HTR-8/SVneo (cell line): ENCODE results near the gene WSCD1.
A peak's percentile ranks its signal among the peaks of the same experiment; 100 is the strongest.

Experiments
- DNase-seq: peaks from one replicate; pipeline ENCODE4 v3.0.0; 2011; ENCODE audit warnings: low spot score, mixed read lengths; ENCODE audit not compliant: insufficient read length
- FAIRE-seq: peaks from 2 replicates; lab custom pipeline; 2011; peaks lifted over from hg19 to GRCh38; lab: Jason Lieb, UNC

The WSCD1 gene

DNA sequence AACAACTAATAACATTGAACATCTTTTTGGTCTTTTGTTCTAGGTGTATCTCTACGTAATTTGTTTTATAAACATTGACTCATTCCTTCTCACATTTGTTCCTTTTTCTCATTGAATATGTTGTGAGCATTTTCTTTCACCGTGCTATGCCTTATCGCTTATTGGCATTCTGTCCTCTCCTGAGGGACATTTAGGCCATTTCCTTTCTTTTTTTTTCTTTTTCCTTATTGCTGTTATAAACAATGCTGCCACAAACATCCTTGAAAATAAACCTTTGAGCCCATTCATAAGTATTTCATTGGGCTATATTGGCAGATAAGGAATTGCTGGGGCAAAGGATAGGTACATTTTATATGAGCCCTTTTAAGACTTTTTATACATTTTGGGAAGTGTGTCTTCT is 32.4 kb downstream of the WSCD1 start:
- FAIRE-seq (no peak), DNase-seq (no peak)

DNA sequence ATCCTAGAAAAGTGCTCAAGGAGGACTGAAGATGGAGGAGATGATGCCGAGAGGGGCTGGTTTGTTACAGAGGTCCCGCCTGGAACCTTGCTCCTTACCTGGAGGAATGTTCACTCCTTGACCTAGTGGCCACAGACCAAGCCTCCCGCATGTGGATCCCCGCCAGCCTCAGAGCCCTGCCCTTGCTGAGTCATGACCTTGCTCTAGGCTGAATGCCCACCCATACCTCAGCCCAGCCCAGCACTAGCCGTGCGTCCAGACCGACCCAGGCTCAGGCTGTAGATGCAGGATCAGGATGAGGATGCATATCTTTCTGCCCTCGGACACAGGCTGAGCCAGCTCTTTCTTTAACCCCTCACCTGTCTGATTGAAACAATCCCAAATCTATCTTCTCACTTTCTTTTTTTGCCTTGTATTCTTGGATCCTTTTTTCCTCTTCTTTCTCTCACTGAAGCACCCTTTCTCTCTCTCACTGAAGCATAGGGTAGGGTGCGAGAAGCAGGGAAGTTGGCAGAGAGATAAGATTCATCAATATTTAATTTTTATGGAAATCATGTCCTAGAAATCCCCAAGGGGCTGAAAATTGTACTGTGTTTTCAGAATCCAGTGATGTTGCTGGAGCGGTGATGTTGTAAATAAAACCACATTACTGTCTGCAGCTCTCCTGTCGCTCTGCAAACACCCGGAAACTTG is 34.9 kb downstream of the WSCD1 start:
- no peak for FAIRE-seq
- DNase-seq, result no peak

DNA sequence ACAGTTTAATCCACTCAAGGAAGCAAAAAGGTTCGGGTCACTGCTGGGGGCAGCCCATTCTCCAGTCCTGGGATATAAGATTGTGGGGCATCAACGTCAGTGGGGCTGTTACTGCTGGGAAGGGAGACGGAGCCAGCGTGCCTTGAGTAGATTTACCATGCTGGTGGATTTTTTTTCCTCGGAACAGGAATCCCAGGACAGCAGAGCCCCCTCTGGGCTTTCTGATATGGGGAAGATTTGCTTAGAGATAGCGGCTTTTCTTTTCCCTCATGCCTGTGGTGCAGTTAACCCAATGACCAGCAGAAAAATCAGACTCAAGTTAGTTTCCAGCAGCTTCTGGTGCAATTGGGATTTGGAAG is 35.4 kb downstream of the WSCD1 start:
- FAIRE-seq (no peak), DNase-seq (no peak)

DNA sequence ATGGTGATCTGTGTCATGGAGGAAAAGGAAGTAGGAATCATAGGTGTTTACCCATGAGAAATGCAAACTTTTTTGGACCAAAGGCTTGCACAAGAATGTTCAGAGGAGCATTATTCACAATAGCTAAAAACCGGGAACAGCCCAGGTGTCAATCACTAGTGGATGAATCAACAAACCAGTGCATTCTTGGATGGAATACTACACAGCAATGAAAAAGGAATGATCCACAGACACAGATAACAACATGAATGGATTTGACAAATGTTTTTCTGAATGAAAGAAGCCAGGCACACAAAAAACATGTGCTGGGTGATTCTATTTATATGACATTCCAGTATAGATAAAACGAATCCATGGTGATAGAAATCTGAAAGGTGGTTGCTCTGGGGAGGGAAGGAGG is 36.0 kb downstream of the WSCD1 start:
- FAIRE-seq (no peak), DNase-seq (no peak)

DNA sequence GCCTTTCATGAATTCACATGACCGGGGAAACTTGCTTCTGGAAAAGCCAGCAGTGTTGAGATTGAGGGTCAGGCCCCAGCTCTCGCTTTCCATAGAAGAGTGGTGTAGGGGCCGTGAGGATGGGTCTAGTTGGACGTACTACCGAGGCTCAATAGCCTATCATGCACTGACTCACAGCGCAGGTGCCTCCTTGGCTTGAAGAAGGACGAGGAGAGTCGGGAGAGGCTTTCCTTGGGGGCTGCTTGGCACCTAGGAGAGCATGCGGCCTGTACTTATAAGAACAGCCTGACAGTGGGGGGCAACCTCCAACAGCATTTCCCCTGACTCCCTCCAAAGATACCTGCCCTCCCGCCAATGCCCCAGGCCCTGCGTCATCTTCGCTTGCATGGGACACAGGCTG is 37.6 kb downstream of the WSCD1 start:
- no peak for FAIRE-seq

DNA sequence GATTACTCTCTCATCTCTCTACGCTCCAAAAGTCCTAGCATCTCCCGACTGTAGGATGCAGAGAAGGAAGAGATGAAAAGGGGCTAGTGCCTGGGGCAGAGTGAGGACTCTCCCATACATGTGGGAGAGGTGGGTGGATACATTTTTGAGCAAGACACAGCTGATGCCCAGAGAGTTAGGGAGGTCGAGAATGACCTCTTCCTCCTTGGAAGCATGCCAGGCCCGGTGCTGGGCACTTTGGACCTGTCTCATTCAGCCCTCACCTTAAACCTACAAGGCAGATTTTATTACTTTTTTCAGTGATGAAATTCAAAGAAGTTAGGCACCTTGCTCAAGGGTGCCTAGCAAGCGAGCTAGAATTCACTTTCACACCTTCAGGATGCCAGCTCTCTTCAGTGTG is 38.2 kb downstream of the WSCD1 start:
- FAIRE-seq (no peak), DNase-seq (no peak)

More for the DNA sequence above, 37.6 kb downstream of the WSCD1 start:
- DNase-seq, result no peak

DNA sequence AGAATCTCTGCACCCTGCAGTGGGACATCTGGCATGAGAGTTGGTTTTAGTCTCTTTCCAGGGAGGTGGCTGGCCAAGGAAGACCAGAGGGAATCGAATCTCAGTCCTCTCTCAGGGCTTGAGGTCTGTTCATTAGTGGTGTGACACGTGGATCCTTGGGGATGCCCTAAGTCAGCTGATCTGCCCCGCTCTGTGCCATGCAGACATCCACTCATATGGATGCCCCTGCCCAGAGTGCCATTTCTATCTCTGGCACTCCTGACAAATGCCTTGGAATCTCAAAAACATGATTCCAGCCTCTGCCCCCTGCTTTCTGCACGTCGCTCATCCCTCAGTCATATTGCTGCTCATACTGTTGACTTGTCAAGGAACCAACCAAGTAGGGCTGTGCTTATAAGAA is 38.8 kb downstream of the WSCD1 start:
- no peak for FAIRE-seq
- DNase-seq, result no peak

DNA sequence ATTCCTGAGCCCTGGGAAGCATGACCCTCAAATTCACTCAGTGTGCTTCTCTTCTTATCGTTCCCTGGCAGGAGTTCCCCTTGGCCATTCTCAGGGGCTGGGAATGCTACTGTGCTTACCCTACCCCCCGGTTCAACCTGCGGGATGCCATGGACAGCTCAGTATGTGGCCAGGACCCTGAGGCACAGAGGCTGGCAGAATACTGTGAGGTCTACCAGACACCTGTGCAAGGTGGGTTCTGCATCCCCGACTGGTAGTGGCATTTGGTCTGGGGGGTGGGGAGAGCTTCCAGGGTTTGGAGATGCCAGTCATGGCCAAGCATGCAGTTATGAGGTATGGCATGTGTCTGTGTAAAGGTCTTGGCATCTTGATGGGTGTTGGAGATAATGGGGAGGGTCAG is 39.4 kb downstream of the WSCD1 start:
- DNase-seq (no peak), FAIRE-seq (no peak)

DNA sequence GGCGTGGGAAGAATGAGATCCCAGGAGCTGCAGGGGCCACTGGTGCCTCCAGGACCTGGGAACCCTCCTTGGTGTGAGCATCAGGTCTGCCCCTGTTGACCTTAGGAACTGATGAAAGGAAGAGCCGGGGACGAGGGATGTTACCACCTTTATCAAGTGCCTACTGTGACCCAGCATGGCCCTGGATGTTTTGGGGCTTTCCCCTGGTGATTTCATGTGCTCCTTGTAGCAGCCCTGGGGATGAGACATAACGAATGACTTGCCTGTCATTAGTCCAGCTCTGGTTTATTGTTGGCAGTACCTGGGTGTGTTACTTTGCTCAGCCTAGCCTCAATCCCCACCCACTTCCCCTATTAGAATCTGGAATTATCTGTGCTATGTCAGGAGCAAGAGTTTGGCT is 39.9 kb downstream of the WSCD1 start:
- no peak for DNase-seq
- FAIRE-seq, result no peak

DNA sequence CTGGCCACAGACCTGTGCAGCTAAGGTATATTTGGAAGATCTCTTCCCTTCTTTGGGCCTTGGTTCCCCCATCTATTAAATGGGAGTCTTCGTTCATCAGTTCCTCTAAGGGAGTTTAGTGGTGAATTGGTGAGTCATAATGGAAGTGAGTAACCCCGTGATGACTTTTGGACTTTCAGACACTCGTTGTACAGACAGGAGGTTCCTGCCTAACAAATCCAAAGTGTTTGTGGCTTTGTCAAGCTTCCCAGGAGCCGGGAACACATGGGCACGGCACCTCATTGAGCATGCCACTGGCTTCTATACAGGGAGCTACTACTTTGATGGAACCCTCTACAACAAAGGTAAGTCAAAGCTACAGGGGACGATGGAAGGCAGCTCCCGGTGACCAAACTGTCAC is 40.4 kb downstream of the WSCD1 start:
- no peak for FAIRE-seq
- DNase-seq, result no peak

DNA sequence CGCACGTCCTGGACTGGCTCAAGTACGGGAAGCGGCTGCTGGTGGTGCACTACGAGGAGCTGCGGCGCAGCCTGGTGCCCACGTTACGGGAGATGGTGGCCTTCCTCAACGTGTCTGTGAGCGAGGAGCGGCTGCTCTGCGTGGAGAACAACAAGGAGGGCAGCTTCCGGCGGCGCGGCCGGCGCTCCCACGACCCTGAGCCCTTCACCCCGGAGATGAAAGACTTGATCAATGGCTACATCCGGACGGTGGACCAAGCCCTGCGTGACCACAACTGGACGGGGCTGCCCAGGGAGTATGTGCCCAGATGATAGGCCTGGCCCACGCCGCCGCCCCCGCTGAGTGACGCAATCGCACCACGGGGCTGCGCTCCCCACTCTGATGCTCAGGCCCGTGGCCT is 50.2 kb downstream of the WSCD1 start:
- no peak for FAIRE-seq
- DNase-seq, result no peak

DNA sequence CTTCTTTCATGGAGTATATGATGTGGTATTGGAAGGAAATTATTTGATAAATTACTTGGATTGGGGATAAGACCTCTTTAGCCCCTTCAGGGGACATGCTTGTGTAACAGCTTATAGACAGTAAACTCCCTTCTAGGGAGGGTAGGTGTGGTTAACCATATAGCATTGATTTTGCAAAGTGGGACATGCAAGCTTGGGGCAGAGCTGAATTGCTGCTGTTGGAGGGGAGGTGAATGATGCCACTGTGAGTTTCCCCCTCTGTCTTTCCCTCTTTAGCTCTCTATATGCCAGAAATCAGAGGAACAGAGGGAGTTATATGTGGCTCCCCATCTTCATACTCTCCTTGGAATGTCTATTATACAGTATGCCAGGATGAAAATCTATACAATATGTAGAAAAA is 54.7 kb downstream of the WSCD1 start:
- DNase-seq, result no peak
- FAIRE-seq, result no peak

DNA sequence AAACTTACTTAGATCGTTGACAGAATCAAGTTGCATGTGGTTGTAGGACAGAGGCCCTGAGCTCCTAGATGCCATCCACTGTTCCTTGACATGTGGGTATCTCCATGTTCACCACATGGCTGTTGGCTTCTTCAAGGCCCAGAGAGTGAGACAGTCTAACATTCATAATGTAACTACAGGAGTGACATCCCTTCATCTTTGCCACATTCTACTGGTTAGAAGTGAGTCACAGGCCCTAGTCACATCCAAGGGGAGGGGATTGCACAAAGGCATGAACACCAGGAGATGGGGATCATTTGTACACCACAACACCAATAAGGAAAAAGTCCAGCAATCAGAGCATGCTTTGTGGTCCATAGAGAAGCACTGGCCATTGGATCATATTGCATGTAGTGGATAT is 56.6 kb downstream of the WSCD1 start:
- FAIRE-seq (no peak), DNase-seq (no peak)

DNA sequence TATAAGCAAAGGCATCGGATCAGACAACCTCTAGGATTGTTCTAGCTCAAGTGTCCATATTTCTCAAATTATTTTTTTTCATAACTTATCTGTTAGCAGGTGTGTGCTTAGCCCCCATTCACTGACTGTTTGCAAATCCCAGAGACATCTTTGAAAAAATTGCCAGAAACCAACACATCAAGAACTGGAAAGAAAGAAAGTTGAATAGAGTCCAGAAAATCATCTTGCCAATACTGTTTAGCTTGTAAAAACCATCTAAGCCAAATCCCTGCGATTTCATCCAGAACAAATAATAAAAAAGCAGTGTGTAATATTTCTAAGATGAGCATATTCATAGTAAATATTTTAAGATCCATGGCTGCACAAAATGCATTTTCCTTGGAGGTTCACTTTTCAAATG is 64.5 kb downstream of the WSCD1 start:
- FAIRE-seq, result no peak

DNA sequence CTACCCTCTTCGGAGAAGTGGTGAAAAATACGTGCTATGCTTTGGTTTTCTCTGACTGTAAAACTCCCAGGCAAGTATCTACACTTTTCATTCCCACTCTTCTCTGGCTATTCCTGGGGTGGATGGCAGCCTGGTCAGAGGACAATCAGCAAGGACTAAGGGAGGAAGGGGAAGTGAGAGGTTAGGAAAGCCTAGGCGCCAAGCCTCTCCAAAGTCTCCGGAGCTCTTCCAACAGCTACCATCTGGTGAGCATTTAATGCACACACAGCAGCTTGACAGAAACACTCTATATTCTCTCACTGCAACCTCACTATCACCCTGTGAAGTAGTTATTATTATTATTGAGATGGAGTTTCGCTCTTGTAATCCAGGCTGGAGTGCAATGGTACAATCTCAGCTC is 65.1 kb downstream of the WSCD1 start:
- FAIRE-seq (no peak), DNase-seq (no peak)

More for the DNA sequence above, 64.5 kb downstream of the WSCD1 start:
- DNase-seq, result no peak

DNA sequence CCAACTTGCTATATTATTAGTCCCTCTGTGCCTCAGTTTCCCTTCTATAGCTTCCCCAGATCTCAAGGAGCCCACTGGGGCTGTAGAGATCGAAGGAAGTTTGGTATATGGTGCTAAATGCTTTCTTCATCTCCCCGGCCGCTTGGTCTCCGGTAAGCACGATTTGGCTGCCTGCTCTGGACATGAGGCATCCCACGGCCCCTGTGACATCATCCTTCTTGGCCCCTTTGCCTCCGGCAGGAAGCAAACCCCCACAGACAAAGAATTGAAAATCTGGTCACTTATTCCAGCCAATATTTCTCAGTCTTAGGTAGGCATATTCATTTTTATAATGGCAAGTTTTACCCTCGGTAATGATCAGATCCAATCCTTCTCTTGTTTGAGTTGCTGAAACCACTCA is 65.8 kb downstream of the WSCD1 start:
- DNase-seq, result no peak
- FAIRE-seq, result no peak

DNA sequence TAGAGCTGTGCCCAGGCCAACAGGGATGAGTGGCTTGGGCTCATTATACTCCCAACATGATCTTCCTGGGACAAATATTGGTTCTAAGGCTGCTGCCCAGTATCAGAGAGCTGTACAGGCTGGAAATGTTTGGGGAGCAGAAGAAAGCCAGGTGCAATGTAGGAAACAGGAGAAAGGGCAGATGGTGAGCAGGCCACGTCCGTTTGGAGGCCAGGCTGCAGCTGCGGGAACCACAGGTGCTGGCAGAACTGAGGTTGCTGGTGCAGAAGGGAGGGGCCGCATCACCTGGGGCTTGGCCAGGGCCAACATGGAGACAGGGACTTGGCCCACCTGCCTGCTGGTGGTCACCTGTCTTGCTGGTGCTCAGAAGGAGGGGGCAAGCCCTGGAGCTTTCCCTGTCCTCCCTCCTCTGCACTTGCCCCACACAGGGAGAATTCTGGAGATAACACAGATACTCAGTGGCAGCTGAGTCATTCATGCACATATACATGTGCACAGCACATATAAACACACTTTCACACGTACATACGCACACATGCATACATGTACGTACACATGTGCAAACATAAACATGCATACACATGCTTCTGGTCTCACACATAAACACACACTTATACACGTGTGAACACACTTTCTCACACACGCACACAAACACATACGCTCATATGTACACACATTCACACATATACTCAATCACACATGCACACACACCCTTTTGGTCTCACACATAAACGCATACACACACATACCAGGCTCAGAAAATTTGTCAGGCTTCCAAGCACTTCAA is 67.7 kb downstream of the WSCD1 start:
- FAIRE-seq, result peak; percentile 31
- DNase-seq, result no peak

DNA sequence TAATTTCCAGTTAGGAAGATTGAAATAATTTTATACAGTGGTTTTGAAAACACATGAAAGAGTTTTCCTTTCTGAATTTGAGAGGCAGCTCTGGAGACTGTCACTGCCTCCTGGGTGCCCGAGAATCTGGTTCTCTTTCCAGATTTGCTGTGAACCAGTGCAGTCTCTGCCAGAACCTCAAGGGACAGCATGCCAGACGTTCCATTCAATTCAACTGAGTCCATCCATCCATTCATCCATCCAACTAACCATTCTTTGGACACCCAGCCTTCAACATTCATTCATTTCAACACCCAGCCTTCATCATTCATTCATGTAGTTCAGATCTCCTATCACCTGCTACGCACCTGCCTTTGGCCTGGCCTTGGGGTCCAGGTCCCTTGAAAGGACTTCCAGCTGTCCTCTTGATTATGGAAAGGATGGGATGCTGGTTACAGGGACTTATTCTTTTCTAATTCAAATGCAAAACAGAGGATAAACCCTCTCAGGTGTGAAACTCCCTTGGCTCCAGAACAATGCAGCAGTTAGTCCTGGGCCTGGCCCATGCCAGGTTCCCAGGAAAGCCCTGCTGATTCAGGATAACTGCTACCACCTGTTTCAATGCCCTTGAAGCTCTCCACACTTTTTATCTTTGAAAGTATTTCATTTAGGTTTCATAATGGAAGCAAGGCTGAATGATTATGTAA is 68.7 kb downstream of the WSCD1 start:
- FAIRE-seq, result no peak
- no peak for DNase-seq

DNA sequence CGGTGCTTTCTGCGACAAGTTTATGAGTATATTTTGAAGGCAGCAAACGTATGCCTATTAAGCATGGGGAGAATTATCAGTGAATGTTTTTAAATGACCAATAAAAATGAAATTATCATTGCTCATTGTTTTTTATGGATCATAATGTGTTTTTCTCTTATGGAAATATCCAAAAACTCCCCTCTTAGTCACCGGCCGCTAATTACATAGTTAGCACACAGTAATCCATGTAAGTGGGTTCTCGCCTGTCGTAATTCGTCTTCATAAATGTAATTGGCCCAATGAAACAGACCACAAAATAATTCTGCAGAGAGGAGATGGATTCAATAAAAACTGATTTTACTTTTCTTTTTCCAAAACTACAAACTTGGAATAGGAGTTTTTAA is 69.3 kb downstream of the WSCD1 start:
- DNase-seq, result no peak
- FAIRE-seq, result no peak

DNA sequence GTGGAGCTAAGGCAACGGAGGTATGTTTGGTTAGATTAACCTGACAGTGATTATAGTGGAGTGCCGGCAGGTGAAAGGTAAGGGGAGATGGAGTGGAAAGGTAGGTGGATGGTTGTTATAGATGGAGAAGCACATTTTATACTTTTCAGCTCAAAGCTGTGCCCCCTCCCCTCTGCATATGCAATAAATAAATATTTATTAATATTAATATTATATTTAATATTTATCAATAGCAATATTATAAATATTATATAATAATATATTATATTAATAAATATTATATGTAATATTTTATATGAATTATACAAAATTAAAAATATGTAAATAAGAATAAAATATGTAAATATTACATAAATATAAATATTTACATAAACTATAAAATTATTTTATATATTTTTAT is 70.0 kb downstream of the WSCD1 start:
- FAIRE-seq (no peak), DNase-seq (no peak)

DNA sequence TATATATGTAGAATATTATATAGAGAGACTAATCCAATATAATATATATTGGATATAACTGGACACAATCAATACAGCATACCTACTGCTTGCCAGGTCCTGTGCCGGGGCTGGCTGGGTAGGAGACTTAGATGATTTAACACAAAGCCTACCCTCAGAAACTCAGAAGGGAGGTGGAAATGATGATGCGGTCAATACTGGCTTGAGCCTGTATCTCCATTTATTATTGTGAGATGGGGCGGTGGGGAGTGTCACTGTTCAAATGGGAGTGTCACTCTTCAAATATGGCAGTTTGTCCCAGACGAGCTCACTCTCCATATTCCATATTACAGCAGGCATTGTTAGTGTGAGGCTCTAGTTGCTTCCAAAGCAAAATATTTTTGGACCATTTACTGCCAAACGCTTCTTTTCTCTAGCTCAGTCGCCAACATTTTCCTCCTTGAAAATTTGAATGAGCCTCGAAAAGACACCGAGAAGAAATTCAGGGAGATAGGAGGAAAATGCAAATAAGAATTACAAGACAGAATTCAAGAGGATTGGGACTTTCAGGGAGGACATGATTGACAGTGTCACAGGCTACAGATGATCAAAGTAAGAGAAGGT is 70.7 kb downstream of the WSCD1 start:
- no peak for DNase-seq
- no peak for FAIRE-seq
